ENCODE results near the gene NUTM1.

- TF ChIP-seq POLR2A (IDR thresholded peaks at IDR 0.05; ENCODE audit: low read length) (no peak), GATA1 (IDR thresholded peaks at IDR 0.05; ENCODE audit: low read depth, low read length) (no peak)
Observed at GRCh38 chr15:34357653-34358052, 14.5 kb downstream of the NUTM1 start.
